Stimulated activated CD4-positive, alpha-beta T cell treated with anti-CD3 and anti-CD28 coated beads, Interleukin-1b, Interleukin-23, amount 100 ng/mL, for 24 hours (primary cell): ENCODE data around the gene CEP250.
A peak's percentile ranks its signal among the peaks of the same experiment; 100 is the strongest.
"Not testable (repeated sequence)": the region's sequence is repeated elsewhere in the genome, so short reads cannot be mapped to it uniquely, and the experiment has no call there.

Experiments used
- DNase-seq, 4 experiments: peaks; one replicate each; pipeline ENCODE4 v3.0.0-alpha.2; 2020; ENCODE audit warnings: low read depth in 4 of 4, low spot score in 1 of 4

The CEP250 gene

DNA sequence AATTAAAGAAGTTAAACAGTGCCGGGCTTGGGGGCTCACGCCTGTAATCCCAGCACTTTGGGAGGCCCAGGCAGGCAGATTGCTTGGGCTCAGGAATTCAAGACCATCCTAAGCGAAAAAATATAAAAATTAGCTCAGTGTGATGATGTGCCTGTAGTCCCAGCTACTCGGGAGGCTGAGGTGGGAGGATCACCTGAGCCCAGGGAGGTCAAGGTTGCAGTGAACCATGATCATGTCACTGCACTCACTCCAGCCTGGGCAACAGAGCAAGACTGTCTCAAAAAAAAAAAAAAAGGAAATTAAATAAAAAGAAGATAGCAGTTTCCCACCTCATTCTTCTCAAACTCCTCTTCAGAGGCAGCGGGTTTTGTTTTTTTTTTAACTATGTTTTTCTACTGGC lies 62.4 kb downstream of the CEP250 start:
- DNase-seq: not testable (repeated sequence)

DNA sequence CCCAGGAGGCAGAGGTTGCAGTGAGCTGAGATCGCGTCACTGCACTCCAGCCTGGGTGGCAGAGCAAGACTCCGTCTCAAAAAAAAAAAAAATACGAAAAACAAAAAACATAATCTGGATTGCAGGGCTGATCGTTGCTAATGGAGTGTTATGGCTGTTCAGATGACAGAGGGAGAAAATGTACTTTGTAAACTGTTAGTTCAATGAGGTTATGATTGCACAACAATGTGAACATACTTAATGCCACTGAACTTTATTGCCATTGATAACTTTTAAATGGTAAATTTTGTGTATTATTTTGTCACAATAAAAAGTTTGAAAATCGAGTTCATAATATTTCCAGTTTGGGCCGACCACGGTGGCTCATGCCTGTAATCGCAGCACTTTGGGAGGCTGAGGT lies 63.6 kb downstream of the CEP250 start:
- DNase-seq: no peak

DNA sequence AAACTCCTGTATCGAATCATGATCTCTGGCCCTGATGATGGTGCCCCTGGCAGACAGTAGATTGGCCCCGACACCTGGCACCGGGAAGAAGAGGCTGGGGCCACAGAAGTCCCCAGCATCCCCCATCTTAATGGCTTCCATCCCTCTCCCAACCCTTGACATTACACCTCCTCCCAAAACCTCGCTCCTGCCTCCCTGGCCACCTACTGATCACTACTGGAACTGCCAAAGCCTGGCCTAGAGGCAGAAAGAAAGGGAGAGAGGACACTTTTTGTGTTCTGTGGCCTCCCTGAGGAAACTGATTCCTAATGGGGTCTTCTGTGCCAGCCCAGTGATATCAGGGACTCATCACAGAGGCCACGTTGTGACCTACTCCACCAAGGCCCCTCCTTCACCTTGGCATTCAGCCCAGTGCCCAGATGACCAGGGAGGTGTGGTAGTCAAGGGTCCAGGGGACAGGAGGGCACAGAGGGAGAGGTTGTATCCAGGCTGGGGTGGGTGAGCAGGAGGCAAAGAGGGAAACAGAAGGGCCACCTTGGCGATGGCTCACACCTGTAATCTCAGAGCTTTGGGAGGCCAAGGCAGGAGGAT lies 68.0 kb downstream of the CEP250 start:
- peak in 1 of 4 experiments; percentile 15 for DNase-seq

DNA sequence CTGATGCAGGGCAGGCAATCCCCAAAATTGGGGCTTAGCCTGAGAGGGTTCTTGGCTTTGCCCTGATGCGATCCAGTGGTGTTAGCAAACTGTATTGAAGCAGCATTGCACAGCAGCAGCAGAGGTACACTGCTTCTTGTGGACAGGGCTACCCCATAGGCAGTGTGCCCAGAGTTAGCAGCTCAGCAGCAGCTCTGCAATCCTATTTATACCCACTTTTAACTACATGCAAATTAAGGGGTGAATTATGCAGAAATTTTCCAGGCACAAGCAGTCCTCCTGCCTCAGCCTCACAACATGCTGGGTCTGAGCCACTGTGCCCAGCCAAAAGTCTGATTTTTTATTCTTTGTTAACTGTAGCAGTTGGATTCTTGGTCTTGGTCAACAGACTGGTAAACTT lies 70.2 kb downstream of the CEP250 start:
- no peak for DNase-seq

DNA sequence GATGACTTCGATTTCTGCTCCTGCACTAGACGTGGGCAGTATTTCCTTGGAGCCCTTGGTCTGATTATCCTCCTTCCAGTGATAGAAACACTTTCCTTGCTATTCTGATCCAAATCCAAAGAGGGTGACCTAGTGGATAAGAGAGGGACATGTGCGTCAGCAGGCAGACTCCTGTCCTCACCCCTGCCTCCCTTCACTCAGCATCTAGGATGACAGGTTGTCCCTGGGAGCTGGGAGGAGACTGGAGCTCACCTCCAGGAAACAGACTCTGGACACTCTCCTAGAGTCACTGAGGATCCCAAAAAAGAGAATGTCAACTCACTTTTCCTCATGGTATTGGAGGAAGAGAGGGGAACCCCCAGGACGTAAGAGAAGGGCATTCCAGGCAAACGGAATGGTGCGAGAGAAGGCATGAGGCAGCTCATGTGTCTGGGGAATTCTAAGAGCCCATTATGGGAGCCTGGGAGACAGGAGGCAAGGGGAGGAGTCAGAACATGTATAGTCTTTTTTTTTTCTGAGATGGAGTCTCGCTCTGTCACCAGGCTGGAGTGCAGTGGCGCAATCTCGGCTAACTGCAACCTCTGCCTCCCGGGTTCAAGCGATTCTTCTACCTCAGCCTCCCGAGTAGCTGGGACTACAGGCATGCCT lies 71.8 kb downstream of the CEP250 start:
- no peak for DNase-seq

DNA sequence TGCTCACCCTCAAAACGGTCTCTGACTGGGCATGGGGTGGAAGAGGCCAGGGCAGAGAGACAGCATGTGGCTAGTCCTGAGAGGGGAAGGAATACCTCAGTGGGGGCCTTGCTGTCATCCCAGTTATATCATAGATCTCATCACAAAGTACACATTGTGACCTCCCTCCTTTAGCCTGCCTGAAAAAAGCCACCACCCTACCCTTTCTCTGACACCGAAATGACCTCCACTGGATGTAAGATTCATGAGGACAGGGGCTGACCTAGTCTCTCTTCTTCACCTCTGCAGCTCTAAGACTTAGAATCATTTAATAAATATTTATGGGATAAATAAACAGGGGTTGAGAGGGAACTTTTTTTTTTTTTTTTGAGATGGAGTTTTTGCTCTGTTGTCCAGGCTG lies 74.2 kb downstream of the CEP250 start, which contains the start of gene C20orf173:
Gene C20orf173 (minus strand): TSS at position 101 of the 400 bp plus-strand sequence. CDS start 279 bp downstream, outside the sequence.
- DNase-seq: no peak

DNA sequence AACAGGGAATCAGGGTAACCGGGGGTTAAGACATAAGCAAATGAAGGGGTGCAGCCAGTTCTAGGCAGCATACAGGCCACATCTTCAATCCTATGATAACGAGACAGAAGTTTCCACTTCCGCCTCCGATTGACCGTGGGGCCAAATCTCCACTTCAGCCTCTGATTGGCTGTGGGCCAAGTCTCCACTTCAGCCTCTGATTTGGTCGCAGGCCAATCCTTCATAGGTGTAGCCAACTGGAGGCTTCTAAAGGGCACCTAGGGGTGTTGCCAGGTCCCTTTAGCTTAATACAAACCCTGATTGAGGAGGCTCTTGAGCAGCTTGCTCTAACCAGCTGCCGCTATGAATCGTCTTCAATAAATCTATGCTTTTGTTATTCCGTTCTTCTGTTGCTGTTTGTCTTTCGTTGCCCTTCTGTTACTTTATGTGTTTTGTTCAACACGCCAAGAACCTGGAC lies 84.4 kb downstream of the CEP250 start:
- no peak for DNase-seq

DNA sequence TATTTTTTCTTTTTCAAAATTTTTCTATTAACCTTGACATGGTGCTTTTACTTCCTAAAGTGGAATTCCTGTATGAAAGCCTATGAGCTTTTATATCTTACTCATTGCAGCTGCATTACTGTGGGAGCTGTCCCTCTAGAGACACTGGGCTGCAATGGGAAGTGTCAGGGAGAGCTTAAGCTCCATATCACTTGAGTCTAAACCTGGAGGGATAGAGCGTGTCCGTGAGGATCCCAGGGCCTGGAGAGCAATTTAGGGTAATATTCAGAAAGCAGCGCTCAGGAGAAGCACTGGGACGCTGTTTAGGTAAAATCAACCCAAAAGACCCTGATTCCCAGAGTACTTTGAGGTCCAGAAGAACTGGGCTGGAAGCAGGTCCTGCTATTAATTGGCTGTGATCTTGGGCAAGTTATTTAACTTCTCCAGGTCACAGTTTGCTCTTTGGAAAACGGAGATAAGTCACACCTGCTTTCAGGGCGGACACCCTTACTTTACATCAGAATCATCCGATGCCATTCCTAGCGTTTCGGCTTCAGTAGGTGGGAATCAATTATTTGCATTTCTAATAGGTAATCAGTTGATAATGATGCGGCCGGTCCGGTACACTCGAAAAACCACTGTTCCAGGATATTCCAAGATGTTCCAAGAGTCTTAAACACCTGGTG lies 85.9 kb downstream of the CEP250 start:
- no peak for DNase-seq

DNA sequence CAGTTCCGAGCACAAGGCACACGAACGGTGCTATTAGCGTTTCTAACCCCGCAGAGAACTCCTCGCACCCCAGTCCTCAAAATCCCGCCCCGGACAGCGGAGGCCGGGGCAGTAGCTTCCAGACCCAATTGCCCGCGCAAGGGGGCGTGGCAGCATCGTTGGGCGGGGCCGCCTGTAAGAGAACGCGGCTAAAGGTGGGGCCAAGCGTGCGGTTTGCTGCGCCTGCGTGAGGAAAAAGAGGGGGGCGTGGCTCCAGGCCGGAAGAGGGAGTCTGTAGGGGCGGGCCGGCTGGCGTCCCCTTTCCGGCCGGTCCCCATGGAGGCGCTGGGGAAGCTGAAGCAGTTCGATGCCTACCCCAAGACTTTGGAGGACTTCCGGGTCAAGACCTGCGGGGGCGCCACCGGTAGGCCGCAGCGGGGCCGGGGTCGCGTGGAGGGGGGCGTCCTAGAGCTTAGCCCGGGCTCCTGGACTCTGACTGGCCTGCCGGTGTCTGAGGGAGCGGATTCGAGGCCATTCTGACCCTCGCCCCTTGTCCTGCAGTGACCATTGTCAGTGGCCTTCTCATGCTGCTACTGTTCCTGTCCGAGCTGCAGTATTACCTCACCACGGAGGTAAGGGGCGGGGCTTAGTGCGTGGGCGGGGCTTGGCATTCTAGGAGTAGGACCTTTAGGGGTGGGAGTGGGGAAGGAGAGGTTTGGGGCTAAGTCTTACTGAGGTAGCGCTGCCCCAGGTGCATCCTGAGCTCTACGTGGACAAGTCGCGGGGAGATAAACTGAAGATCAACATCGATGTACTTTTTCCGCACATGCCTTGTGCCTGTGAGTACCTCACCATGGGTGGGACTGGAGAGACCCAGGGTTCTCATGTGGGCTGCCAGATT lies 86.6 kb downstream of the CEP250 start, which contains the start of gene ERGIC3:
Gene ERGIC3 (plus strand): TSS at position 296 of the 880 bp plus-strand sequence. CDS start 20 bp downstream, at position 316.
- DNase-seq: peak; percentile 96 to 98 (median 97)

DNA sequence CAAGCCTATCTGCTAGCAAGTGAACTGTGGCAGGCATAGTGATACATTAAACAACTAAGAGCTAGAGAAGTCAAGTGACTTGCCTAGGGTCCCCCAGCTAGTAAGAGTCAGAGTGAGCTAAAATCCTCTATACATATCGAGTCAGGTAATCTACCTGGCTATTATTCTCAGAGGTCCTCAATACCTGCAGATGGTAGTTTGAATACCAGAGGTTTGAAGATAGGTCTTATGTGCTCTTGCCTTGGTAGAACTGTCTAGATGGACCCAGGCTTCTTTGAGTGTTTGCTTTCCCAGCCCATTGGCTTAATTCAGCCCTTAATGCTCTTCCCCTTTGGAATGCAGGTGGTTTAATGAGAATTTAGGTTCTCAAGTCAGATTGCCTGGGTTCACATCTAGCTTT lies 87.6 kb downstream of the CEP250 start:
- no peak for DNase-seq

DNA sequence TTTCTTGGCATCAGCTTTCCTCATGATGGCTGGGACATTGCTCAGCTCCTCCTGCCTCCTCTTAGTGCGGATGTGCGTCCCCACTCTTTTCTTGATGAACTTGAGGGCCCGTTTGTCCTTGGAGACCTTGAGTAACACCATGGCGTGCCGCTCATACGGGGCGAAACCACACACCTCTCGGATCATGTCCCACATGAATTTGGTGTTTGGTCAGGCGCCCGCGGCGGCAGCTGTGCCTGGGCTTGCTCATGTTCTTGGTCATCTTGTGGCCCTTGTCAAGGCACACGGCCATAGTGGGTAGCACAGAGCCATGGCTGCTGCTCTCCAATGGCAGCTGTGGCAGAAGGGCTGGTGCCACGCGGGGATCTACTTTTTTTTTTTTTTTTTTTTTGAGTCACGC lies 89.0 kb downstream of the CEP250 start:
- DNase-seq: no peak

DNA sequence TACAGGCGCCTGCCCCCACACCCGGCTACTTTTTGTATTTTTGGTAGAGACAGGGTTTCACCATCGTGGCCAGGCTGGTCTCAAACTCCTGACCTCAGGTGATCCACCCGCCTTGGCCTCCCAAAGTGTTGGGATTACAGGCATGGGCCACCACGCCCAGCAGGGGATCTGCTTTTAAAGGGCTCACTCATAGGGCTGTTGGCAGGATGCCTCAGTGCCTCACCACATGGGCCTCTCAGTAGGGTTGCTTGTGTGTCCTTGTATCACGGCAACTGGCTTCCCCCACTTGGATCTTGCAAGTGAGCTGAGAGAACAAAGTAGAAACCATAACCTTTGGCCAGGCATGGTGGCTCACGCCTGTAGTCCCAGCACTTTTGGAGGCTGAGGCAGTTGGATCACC lies 89.5 kb downstream of the CEP250 start:
- DNase-seq: not testable (repeated sequence)

DNA sequence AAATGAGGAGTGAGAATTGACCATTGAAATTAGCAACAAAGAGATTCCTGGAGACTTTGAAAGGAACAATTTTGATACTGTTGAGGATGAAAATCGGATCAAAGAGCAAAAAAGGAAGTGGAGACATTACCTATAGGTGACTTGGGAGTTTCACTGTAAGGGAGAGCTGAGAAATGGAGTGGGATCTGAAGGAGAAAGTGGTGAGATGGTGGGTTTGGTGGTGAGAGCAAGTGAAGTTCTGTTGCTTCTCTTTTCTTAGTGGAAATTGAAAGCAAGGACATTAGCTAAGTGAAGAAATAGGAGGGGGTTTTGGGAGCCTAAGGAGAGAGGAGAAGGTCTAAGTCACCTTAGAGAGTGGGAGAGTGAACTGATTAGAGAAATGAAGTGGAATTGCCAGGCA lies 90.7 kb downstream of the CEP250 start:
- no peak for DNase-seq

DNA sequence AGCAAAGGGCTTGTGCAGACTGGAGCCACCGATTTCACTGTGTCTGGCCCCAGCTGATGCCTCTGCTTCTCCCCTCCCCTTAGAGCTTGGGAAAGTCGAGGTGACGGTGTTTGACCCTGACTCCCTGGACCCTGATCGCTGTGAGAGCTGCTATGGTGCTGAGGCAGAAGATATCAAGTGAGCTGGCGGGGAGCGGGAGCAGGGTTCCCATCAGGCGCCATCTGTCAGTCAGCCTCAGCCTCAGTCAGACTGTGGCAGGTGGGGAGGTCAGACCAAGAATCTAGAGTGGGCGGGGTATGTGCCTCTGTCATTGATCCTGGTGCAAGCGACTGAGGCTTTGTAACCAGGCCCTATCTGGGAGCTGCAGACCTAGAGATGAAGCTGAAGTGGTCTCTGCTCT lies 91.9 kb downstream of the CEP250 start:
- no peak for DNase-seq

DNA sequence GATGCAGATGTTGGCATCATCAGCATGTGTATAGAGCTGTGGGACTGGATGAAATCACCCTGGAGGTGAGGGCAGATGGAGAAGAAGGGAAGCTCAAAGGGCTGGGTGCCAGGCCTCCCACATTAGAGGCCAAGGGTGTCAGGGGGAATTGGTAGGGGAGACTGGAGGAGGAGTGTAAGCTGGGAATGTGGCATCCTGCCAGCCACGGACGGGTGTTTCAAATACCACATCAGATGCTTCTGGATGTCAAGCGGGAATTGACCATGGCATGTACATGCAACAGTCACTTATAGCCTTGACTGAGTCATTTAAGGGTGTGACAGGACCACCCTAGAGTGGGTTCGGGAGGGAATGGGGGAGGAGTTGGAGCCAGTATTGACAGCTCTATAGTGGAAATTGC lies 96.1 kb downstream of the CEP250 start:
- DNase-seq: no peak

DNA sequence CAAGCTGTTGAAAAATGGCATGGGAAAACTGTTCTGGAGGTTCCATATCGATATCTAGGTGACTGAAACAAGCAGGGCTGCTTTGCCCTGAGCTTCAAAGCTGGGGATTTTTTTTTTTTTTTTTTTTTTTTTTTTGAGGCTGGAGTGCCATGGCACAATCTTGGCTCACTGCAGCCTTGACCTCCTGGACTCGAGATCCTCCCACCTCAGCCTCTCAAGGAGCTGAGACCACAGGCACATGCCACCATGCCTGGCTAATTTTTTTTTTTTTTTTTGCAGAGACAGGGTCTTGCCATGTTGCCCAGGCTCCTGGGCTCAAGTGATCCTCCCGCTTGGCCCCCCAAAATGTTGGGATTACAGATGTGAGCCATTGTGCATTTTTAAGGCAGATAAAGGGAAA lies 97.5 kb downstream of the CEP250 start:
- DNase-seq: no peak

DNA sequence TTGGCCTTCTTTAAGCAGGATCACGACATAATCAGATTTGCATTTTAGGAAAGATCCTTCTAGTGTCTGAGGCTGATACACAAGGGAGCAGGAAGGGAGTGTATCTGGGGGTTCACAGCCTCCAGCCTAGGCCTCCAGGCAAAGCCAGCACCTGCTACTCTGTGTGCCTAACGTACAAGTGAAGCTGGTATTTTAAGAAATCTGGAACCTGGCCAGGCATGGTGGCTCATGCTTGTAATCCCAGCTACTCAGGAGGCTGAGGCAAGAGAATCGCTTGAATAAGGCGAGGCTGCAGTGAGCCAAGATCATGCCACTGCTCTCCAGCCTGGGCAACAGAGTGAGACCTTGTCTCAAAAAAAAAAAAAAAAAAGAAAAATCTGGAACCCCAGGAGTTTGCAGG lies 100.1 kb downstream of the CEP250 start:
- DNase-seq: not testable (repeated sequence)

DNA sequence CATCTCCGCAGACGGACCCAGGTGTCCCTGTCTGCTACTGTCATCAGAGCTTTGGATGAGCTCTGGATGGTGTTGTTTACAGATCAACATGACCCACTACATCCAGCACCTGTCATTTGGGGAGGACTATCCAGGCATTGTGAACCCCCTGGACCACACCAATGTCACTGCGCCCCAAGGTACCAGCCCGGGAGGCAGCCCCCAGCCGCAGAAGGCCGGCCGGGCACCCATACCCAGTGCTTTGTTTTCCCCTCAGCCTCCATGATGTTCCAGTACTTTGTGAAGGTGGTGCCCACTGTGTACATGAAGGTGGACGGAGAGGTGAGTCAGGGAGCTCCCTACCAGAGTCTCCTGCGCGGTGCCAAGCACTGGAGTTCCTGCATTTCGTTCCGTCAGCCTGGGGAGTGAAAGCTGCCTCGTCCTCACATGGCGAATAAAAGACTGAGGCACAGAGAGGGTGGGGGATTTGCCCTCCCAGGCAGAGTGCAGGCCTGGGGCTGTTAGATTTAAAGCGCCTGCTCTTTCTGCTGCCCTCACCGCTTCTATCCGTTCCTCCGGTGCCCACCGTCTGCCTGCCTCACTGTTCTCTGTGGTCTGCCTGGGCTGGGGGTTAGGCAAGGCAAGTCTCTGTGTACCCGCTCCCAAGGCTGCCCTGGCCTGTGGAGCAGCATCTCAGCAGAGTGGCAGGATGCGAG lies 100.7 kb downstream of the CEP250 start:
- DNase-seq: no peak

DNA sequence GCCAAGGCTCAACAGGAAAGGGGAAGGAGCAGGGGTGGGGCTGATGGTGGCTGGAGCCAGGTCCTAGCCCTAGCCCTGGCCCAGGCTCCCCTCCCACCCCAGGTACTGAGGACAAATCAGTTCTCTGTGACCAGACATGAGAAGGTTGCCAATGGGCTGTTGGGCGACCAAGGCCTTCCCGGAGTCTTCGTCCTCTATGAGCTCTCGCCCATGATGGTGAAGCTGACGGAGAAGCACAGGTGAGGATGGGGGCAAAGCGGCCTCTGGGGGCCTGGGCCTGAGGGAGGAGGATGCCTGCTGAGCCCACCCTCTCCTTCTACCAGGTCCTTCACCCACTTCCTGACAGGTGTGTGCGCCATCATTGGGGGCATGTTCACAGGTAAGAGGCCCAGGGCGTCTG lies 101.5 kb downstream of the CEP250 start:
- no peak for DNase-seq

DNA sequence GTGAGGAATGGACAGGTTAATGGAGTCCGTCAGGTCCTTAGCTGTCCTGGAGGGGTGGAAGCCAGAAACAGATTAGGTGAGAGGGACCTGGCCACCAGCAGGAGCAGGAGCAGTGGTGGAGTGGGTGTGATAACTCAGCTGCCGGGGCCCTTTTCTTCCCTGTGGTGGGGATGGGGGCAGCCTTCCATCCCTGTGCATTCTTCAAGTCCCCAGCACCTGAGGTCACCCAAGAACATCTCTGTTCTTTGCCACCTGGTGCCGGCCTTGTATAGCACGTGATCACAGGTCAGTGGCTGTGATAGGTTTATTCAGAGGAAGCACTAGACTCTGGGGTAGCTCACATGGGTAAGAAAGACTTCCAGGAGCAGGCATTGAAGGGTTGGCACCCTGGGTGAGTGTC lies 103.1 kb downstream of the CEP250 start:
- no peak for DNase-seq
